Caki2 (cell line): ENCODE data around the gene DNLZ. TPM values are rescaled to one million over a fixed set of nuclear protein-coding genes. Genes with fewer than 3 reads are reported as not detected.
"Not testable (repeated sequence)": the region's sequence is repeated elsewhere in the genome, so short reads cannot be mapped to it uniquely, and the experiment has no call there.

Source experiments
- DNase-seq: peaks from one replicate; pipeline ENCODE4 v3.0.0-alpha.2; 2015; ENCODE audit warnings: low read depth
- in situ Hi-C: cut with HindIII; loops from 2 replicates; pipeline ENCODE4 v1.10.0; 2016; ENCODE audit warnings: low sequenced_read_pairs, low pct_unique_long_range_greater_than_20kb, mixed read lengths
- total RNA-seq: library from RNA; depleted of rRNA; stranded (reverse); fragments of >200 nt; shearing (Covaris generic); gene quantifications from 2 replicates; pipeline ENCODE4 v1.2.3, GENCODE V29; 2014; ENCODE audit warnings: low replicate concordance

The DNLZ gene
- total RNA-seq, 1 experiment from 2014 or later = 37.8 TPM

DNA sequence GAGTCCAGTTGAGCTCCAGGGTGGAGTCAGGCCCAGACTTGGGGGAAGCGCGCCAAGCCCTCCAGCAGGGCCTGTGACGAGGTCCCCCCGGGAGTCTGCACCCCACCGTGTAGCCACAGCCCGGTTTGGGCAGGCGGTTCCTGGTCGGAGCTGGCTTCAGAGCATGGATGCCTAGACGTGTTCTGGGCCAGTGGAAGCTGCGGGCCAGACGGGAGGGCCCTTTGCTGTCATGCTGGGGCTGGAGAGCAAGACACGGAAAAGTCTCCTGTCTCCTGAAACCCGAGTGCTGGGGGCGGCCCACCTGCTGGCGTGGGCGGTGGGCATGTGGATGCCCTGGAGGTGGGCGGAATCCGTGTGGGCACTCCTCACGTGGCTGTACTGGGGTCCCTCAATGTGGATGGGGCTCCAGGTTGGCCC lies 34.3 kb downstream of the DNLZ start:
- DNase-seq = no peak
- in situ Hi-C loops = no loop called here

DNA sequence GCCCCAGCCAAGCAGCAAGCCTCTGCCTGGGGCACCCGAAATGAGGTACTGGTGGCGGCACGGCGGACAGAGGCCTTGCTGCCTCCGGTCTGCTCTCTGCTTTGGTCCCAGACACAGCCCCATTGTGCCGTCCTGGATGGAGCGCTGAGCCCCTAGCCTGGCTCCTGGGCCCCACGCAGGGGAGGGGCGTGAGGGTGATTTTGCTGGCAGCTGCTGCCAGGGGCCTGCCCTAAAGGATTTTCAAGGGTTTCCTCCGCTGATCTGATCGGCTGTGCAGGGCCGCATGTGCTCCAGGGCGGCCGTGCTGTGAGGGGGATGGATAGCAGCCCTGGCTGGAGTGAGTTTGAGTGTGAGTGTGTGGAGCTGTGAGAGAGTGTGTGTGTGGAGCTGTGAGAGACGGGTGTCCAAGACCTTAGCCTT lies 34.9 kb downstream of the DNLZ start:
- DNase-seq = no peak
- in situ Hi-C loops = no loop called here

DNA sequence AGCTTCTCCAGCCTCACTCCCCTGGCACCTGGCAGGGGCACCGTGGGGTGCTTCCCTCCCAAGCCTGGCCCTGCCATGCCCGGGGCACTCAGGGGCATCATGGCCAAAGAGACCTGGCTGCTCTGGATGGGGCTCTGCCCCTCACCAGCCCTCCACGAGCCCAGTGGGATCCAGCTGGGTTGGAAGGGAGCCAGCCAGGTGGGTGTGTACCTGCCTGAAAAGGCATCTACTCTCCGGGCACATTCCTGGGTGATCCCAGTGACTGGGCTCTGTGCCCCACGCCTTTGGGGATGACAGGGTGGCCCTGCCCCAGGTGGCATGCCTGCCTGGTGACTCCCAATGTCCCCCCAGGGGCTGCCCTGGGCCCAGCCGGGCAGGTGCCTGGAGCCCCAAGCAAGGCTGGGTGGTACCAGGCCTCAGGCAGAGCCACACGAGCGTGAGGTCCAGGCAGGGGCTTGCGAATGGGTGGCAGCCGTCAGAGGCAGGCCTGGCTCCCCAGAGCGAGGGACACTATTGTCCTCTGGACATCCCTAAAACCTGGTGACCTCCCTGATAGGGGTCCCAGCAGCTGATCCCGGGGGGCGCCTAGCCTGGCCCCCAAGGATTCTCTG lies 35.4 kb downstream of the DNLZ start:
- in situ Hi-C loops = no loop called here
- DNase-seq = no peak

DNA sequence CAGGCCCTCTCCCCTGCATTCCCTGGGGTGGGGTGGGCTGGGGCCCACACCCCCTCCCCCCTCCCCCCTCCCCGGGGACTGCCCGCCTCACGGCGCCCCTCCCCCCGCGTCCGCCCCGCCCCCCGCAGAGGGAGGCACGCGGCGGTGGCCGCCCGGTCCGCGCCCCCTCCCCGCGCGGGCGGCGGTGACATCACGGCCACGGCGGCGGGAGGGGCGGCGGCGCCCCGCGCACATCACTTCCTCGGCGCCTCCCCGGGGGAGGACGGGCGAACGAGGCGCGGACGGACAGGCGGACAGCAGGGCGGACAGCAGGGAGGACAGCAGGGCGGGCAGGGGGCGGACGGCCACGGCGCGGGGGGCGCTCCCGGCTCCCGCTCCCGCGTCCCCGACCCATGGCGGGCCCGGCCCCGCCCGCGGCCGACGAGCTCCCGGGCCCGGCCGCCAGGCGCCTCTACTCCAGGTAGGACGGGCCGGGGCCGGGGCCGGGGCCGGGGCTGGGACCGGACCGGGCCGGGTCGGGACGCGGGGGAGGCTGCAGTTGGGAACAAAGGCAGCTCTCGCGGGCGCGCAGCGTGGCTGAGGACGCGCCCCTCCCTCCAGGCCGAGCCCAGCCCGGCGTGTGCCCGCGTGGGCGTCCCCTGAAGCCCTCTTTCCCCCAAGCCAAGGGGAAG lies 36.1 kb downstream of the DNLZ start, which contains the start of gene GPSM1:
Gene GPSM1, plus strand, starts transcription at position 236 of the 671 bp plus-strand sequence. Its CDS starts 157 bp downstream, at position 393.
- peak; percentile 50 for DNase-seq
- in situ Hi-C loops = no loop called here

DNA sequence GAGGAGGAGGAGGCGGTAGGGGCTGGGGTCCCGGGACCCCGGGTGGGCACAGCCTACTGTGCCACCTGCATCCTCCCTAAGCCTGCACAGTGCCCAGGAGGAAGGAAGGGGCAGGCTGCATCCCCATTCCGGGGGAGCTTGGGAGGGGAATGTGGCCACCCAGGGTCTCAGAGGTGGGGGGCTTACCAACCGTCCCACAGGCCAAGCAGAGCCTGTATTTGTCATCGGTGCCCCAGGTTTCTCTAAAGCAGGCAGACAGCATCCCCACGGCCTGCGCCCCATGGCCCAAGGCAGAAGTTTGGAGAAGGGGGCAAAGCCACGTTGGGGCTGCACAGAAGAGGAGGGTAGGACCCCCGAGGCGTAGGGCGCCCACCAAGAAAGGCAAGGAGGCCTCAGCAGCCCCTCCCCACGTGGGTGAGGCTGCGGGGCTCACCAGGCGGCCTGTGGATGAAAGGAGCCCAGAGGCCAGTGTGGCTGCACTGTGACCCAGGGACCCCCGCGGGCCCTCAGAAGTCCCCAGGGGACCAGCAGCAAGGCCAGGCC lies 36.7 kb downstream of the DNLZ start:
- no peak for DNase-seq
- in situ Hi-C loops = no loop called here

DNA sequence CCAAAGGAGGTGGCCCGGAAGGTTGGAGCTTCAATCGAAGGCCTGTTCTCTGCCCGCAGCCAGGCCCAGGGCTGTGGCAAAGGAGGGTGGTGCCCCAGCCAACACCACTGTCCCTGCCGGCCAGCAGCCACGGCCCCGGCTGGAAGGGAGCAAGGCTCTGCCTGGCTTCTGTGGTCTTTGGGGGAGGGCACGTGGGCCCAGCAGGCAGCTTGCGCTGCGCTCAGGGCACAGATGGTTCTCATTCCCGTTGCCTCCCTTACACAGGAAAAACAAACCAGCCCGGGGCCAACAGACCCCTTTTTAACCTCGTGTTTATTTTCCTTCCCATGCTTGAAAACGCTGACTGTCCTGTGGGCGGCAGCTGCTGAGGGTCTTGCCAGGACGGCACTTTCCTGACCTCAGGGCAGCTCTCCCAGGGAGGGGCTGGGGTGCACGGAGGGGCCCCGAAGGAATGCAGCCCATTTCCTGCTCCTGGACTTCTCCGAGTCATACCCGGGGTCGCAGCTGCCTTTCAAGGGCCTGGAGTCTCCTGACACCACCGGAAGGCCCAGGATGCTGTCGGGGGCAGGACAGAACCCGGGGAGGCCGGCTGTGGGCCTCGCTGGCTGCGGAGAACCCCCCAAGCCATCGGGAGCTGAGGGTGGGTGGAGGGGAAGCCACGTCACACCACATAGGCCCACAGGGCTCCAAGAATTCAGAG lies 37.3 kb downstream of the DNLZ start:
- in situ Hi-C loops = no loop called here
- no peak for DNase-seq

DNA sequence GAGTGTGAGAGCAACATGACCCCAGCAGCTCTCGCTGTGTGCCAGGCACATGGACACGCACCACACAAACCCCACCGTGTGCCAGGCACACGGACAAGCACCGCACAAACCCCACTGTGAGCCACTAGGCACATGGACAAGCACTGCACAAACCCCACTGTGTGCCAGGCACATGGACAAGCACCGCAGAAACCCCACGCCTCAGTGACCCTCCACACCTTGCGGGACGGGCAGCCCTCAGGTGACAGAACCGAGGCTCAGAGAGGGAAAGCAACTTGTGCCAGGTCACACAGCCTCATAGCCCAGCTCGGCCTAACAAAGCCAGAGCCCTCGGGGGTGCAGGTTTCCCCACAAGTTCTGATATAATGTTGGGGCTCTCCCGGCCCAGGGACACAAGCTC lies 38.2 kb downstream of the DNLZ start:
- in situ Hi-C loops = no loop called here
- DNase-seq = no peak

DNA sequence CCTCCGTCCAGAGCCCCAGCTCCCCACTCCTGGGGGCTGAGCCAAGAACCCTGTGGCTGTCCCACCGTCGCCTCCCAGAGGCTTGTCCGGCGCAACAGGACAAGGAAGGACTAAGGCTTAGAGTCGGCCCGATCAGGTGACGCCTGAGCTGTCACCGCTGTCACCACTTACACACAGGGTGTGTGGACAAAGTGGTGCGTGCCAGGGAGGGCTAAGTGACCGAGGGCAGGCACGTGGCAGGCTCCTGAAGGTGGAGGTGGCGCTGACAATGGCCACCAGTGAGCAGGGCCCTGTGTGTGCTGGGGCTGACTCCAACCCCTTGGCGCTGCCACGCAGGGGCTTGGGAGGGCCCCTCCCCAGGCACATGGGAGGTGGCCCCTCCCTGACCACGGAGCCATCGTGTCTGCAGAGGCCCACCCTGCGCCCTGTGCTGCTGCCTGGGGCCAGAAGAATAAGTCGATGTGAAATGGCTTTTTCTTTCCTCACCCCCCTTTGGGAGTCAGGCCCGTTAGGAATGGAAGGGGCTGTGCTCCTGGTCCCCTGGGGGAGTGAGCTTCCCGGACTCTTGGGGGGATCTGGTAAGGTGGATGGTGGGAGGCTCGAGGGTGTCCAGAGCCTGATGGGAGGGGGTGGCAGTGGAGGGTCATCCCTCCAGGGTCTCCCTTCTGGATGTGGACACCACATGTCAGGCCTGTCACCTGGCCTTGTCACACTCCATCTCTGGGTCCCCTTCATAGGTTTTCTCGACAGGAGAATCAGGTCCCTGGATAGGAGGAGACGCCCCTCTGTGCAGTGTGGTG lies 38.8 kb downstream of the DNLZ start:
- in situ Hi-C loops = no loop called here
- peak; percentile 42 for DNase-seq

DNA sequence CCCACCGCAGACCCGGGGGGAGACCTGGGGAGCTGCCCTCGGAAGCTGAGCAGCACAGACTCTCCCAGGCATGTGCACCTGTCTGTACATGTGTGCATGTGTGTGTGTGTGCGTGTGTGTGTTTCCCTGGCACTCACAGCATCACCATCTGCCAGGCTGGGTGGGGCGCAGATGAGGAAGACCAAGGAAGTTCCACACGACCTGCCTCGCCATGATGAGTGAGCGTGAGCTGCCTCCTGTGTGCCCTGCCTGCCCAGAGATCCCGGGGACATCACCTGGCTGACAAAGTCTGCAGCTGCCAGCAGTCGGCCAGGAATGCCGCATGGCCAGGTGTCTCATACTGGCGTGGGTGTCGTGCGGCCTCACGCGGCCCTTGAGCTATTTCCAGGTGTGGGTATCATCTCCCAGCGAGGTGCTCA lies 40.2 kb downstream of the DNLZ start:
- DNase-seq = no peak
- in situ Hi-C loops = no loop called here

DNA sequence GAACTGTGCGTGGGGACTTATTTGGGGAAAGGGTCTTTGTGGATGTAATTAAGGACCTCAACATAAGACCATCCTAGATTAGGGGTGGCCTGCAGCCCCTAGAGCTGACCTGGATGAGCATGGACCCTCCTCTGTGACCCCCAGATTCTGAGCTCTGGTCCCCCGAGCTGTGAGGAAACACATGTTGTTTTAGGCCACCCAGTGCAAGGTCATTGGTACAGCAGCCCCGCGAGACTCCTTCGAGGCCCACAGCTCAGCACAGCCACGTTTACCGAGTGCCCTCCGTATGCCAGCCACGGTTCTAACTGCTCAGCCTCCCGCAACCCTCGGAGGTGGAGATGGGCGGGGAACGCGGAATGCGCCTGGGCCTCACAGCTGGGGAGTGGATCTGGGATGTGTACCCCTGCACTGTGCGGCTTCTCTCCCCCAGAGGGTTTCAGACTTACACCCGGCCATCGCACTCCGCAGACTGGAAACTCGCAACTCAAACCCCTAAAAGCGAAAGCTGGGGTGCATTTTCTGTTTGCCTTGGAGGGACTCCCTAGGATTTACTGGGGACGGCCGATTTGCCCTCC lies 40.7 kb downstream of the DNLZ start:
- in situ Hi-C loops = no loop called here
- no peak for DNase-seq

DNA sequence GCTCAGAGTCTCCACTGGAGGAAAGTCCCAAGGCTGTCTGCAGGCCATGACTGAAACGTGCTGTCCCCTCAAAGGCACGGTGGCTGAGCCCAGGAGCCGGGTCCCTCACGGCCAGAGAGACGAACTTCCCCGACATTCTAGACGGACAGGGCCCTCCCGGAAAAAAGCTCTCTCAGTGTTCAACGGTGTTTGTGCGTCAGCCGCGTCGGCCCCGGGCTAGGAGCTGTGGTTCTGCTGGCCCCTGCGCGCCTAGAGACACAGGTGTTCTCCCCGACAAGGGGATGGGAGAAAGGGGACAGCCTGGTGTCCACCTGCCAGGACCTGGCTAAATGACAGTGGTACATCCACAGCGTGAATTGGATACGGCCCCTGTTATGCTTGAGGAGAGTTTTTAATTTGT lies 42.0 kb downstream of the DNLZ start:
- in situ Hi-C loops = no loop called here
- DNase-seq = no peak

DNA sequence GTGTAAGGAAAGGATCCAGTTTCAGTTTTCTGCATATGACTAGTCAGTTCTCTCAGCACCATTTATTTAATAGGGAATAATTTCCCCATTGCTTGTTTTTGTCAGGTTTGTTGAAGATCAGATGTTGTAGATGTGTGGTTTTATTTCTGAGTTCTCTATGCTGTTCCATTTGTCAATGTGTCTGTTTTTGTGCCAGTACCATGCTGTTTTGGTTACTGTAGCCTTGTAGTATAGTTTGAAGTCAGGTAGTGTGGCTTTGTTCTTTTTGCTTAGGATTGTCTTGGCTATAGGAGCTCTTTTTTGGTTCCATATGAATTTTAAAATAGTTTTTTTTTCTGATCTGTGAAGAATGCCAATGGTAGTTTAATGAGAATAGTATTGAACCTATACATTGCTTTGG lies 42.6 kb downstream of the DNLZ start:
- DNase-seq, in situ Hi-C loops: not testable (repeated sequence)

DNA sequence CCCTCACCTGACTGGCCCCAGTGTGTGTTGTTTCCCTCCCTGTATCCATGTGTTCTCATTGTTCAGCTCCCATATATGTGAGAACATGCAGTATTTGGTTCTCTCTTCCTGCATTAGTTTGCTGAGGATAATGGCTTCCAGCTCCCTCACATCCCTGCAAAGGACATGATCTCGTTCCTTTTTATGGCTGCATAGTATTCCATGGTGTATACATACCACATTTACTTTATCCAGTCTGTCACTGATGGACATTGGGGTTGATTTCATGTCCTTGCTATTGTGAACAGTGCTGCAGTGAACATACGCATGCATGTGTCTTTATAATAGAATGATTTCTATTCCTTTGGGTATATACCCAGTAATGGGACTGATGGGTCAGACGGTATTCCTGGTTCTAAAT lies 43.6 kb downstream of the DNLZ start:
- DNase-seq, in situ Hi-C loops: not testable (repeated sequence)

DNA sequence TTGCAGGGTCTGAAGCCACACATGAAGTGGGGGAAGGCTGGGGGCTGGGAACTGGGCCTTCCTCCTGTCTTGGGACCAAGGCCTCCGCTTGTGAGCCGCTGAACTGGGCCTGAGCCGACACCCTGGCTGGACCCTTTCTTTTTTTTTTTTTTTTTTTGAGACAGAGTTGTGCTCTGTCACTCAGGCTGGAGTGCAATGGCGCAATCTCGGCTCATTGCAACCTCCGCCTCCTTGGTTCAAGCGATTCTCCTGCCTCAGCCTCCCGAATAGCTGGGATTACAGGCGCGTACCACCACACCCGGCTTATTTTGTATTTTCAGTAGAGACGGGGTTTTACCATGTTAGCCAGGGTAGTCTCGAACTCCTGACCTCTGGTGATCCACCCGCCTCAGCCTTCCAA lies 44.3 kb downstream of the DNLZ start:
- DNase-seq, in situ Hi-C loops: not testable (repeated sequence)

DNA sequence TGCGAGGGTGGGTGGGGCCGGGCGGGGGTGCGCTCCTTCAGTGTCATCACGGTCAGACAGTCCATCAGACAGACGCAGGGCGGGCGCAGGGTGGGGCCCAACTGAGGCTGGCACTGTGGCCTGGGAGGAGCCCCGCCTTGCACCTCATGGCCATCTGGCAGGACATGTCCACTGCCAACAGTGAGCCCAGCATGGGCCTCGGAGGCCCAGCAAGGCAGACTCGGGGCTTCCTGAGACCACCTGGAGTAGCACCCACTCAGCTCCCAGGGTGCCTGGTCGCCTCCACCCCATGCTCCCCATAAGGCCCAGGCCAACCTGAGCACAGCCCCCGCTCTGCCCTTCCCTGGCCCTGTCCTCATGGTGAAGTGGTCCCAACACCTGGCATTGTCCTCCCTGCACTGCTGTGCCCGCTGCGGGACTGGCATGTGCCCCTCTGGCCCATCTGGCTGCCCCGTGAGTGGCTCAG lies 44.7 kb downstream of the DNLZ start:
- no peak for DNase-seq
- in situ Hi-C loops = no loop called here

DNA sequence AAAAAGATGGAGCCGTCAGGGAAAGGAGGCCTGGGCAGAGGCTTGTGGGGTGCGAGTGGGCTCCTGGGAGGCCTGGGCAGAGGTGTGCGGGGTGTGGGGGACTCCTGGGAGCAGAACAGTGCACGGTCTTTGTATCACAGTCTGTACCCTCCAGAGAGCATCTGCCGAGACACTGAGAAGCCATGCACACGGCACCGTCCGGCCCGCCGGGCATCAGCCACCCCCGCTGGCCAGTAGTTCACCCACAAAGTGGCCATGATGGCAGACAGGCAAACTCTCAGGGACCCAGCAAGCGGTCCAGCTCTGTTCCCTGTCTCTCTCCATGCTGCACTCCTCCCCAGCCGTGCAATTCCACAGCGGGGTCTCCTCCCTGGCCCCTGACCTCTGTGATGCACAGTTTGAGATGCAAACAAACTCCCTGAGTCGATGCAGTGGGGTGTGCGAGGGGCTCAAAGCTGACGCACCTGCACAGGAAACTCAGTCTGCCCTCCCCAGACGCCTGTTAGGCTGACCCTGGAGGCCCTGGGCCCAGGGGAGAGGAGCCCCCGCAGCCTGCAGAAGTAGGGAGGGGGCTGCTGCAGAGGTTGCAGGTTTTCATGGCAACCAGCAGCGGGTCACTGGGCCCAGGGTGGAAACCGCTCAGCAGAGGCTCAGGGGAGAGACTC lies 45.3 kb downstream of the DNLZ start:
- no peak for DNase-seq
- in situ Hi-C loops = no loop called here

DNA sequence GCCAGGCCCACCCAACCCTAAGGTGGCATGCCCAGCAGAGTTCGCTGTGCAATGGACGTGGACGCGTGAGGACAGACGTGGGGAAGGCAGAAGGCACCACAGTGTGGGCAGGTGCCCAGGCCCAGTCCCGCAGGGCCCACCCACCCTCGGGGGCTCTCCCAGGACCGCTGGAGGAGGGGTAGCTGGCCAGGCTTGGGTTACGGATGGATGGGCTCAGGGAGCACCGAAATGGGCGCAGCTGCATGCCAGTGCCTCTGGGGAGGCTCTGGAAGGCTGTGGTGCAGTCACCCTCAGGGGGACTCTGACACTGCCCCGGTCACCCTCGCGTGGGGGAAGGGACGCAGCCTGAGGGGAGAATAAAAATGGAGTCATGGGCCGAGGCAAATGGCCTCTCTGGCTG lies 45.8 kb downstream of the DNLZ start:
- no peak for DNase-seq
- in situ Hi-C loops = no loop called here
